SW480 (cell line): ENCODE results near the gene BIRC7.

Experiments
- DNase-seq: peaks from one replicate; pipeline ENCODE4 v3.0.0-alpha.2; 2016; ENCODE audit warnings: low spot score

Gene BIRC7

GRCh38 chr20:63281742-63282665 lies 46.3 kb downstream of the BIRC7 start:
- DNase-seq: no peak

GRCh38 chr20:63282946-63283345 lies 47.2 kb downstream of the BIRC7 start:
- DNase-seq: no peak

GRCh38 chr20:63283397-63284082 lies 47.8 kb downstream of the BIRC7 start:
- no peak for DNase-seq

- peak; percentile 85 for DNase-seq
These were observed 48.4 kb downstream of the BIRC7 start for GRCh38 chr20:63284083-63284440.

- DNase-seq: peak; percentile 78
These were observed 48.8 kb downstream of the BIRC7 start for GRCh38 chr20:63284544-63284949.

GRCh38 chr20:63284981-63285524 lies 49.3 kb downstream of the BIRC7 start:
- DNase-seq: no peak

- no peak for DNase-seq
These were observed 50.2 kb downstream of the BIRC7 start for GRCh38 chr20:63285636-63286615.

- DNase-seq: no peak
These were observed 51.3 kb downstream of the BIRC7 start for GRCh38 chr20:63286781-63287696.

- no peak for DNase-seq
These were observed 52.2 kb downstream of the BIRC7 start for GRCh38 chr20:63287697-63288580.

GRCh38 chr20:63288581-63289251 lies 53.0 kb downstream of the BIRC7 start:
- no peak for DNase-seq

- no peak for DNase-seq
These were observed 53.8 kb downstream of the BIRC7 start for GRCh38 chr20:63289311-63290135.
